Omental fat pad (tissue), 4 donors: ENCODE measurements around the gene ANO6. TPM values are rescaled to one million over a fixed set of nuclear protein-coding genes. Genes with fewer than 3 reads are reported as not detected.
A peak's percentile ranks its signal among the peaks of the same experiment; 100 is the strongest.

ENCODE experiments used
- ATAC-seq: fragments of 150-250 bp; one replicate; pipeline ENCODE4 v1.9.1; 2016; ENCODE audit warnings: mild to moderate bottlenecking, moderate library complexity; ENCODE audit not compliant: low FRiP score
- DNase-seq: peaks from one replicate; pipeline ENCODE4 v3.0.0-alpha.2; 2019; ENCODE audit warnings: low spot score
- total RNA-seq, 4 donors: library from RNA; depleted of rRNA; stranded (reverse); fragments of >200 nt; gene quantifications; one replicate each; pipeline ENCODE4 v1.1.0, GENCODE V29; 2016
- TF ChIP-seq, protein P1 (sequence below), 3 donors: fragments of 450-650 bp; IDR thresholded peaks; one replicate each; pipeline ENCODE4 v1.5.1; 2016 to 2017; ENCODE audit warnings: antibody characterized with exemption in 3 of 3, mild to moderate bottlenecking in 3 of 3, moderate library complexity in 2 of 3

Gene ANO6
- total RNA-seq, 4 donors from 2014 or later = 88.8 to 189 (median 105) TPM

- peak; percentile 54 for ATAC-seq
- TF ChIP-seq, protein P1, sequence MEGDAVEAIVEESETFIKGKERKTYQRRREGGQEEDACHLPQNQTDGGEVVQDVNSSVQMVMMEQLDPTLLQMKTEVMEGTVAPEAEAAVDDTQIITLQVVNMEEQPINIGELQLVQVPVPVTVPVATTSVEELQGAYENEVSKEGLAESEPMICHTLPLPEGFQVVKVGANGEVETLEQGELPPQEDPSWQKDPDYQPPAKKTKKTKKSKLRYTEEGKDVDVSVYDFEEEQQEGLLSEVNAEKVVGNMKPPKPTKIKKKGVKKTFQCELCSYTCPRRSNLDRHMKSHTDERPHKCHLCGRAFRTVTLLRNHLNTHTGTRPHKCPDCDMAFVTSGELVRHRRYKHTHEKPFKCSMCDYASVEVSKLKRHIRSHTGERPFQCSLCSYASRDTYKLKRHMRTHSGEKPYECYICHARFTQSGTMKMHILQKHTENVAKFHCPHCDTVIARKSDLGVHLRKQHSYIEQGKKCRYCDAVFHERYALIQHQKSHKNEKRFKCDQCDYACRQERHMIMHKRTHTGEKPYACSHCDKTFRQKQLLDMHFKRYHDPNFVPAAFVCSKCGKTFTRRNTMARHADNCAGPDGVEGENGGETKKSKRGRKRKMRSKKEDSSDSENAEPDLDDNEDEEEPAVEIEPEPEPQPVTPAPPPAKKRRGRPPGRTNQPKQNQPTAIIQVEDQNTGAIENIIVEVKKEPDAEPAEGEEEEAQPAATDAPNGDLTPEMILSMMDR (IDR thresholded peaks at IDR 0.05) = no peak
Measured at GRCh38 chr12:45336331-45336730, 120.4 kb downstream of the ANO6 start.

DNA sequence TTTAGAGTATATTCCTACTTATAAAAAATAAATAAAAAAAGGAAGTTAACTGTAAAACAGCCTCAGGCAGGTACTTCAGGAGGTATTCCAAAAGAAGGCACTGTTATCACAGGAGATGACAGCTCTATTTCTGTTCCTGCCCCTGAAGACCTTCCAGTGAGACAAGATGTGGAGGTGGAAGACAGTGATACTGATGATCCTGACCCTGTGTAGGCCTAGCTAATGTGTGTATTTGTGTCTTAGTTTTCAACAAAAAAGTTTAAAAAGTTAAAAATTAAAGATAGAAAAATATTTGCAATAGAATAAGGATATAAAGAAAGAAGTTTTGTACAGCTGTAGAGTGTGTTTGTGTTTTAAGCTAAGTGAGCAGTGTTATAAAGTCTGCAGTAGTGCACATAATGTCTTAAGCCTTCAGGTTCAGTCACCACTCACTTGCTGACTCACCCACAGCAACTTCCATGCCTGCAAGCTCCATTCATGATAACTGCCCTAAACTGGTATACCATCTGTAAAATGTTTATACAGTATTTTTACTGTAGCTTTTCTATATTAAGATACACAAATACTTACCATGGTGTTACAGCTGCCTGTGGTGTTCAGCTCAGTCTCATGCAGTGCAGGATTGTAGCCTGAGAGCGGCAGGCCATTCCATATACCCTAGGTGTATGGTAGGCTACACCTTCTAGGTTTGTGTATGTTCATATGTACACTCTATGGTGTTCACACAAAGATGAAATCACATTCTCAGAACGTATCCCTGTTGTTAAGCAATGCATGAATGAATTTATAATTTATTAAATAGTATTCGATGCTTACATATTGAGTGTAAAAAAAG is 121.1 kb downstream of the ANO6 start:
- ATAC-seq (no peak), DNase-seq (no peak)
- TF ChIP-seq, protein P1 (IDR thresholded peaks at IDR 0.05) = no peak

More at GRCh38 chr12:45336331-45336730, 120.4 kb downstream of the ANO6 start:
- DNase-seq = no peak

GRCh38 chr12:45337835-45338234 is 121.9 kb downstream of the ANO6 start:
- DNase-seq (no peak), ATAC-seq (no peak)
- TF ChIP-seq, protein P1 (IDR thresholded peaks at IDR 0.05) = no peak

GRCh38 chr12:45338272-45338671 is 122.4 kb downstream of the ANO6 start:
- ATAC-seq = no peak
- TF ChIP-seq, protein P1 (IDR thresholded peaks at IDR 0.05) = no peak
- DNase-seq = no peak

DNA sequence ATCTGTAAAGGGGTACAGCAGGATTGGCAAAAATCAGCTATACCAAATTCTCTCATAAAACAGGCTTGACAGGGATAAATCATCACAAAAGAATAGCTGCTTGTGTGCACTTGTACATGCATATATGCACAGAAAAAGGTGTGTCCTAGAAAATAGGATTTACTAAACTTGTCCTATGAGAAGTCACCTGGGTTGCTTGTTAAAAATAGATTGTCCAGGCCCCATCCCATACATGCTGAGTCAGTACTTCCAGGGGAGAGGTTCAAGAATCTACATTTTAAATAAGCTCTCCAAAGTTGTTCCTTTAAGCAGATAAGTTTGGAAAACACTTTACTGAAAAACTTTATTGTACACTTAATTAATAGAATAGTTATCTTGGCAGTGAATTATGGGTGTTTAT is 123.1 kb downstream of the ANO6 start:
- ATAC-seq = no peak
- TF ChIP-seq, protein P1 (IDR thresholded peaks at IDR 0.05) = no peak
- no peak for DNase-seq

DNA sequence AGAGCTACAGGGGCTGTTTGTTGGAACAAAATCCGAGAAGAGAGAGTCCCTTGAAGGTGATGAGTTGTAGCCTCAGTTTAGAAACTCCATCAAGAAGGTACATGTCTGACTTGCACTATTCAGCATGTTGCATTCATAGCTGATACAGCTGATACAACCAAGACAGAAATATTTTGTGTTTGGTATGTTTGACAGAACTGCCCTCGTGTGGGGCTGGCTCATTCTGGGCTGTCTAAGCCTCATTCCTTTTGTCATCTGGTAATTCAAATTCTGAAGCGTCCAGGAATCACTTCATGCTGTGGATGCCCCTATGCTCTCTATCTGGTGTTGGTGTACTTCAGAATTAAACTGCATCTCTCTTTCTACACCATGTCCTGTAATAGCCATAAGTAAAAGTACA is 126.3 kb downstream of the ANO6 start:
- TF ChIP-seq, protein P1 (IDR thresholded peaks at IDR 0.05) = no peak
- DNase-seq = no peak
- no peak for ATAC-seq

GRCh38 chr12:45342848-45343247 is 127.0 kb downstream of the ANO6 start:
- TF ChIP-seq, protein P1 (IDR thresholded peaks at IDR 0.05) = no peak
- DNase-seq (no peak), ATAC-seq (no peak)
